ENCODE results near the gene HIGD2A.
A peak's percentile ranks its signal among the peaks of the same experiment; 100 is the strongest.

The HIGD2A gene

GRCh38 chr5:176388444-176389134, at the start of gene HIGD2A, which contains the start of gene NOP16:
HIGD2A (plus strand) TSS chr5:176388751; CDS start chr5:176388820, 69 bp downstream.
NOP16 (minus strand) TSS chr5:176388598; CDS start chr5:176388539, 59 bp downstream.
- DNase-seq = peak; percentile 100

- no peak for DNase-seq
These were observed 49.2 kb upstream of the HIGD2A start for GRCh38 chr5:176339304-176339703.

- DNase-seq = no peak
These were observed 47.0 kb upstream of the HIGD2A start for GRCh38 chr5:176341325-176342157.

- DNase-seq = no peak
These were observed 46.4 kb upstream of the HIGD2A start for GRCh38 chr5:176342158-176342483.

GRCh38 chr5:176342766-176343458, 45.6 kb upstream of the HIGD2A start:
- DNase-seq = no peak

- DNase-seq = no peak
These were observed 38.1 kb upstream of the HIGD2A start for GRCh38 chr5:176350416-176350815.

- DNase-seq = no peak
These were observed 36.3 kb upstream of the HIGD2A start for GRCh38 chr5:176352116-176352878.

GRCh38 chr5:176353533-176353932, 35.0 kb upstream of the HIGD2A start:
- no peak for DNase-seq

- DNase-seq = no peak
These were observed 33.0 kb upstream of the HIGD2A start for GRCh38 chr5:176355400-176356178.

- DNase-seq = no peak
These were observed 32.4 kb upstream of the HIGD2A start for GRCh38 chr5:176356179-176356566.

GRCh38 chr5:176359658-176360057, 28.9 kb upstream of the HIGD2A start:
- no peak for DNase-seq

- no peak for DNase-seq
These were observed 27.6 kb upstream of the HIGD2A start for GRCh38 chr5:176360894-176361436.

- DNase-seq = peak; percentile 97
These were observed 26.9 kb upstream of the HIGD2A start, which contains the start of gene KIAA1191 for GRCh38 chr5:176361437-176362232. KIAA1191 (minus strand) TSS chr5:176361764; CDS start chr5:176359508, 2,256 bp downstream.

GRCh38 chr5:176362233-176362490, 26.4 kb upstream of the HIGD2A start:
- no peak for DNase-seq

- no peak for DNase-seq
These were observed 23.7 kb upstream of the HIGD2A start for GRCh38 chr5:176364765-176365350.

GRCh38 chr5:176365351-176366231, 23.0 kb upstream of the HIGD2A start, which contains the start of gene ARL10:
ARL10 (plus strand) TSS chr5:176365487; CDS start chr5:176365564, 77 bp downstream.
- DNase-seq = peak; percentile 81

GRCh38 chr5:176366232-176366894, 22.2 kb upstream of the HIGD2A start:
- no peak for DNase-seq

GRCh38 chr5:176368726-176369125, 19.8 kb upstream of the HIGD2A start:
- DNase-seq = no peak

Measured in stimulated activated CD4-positive, alpha-beta T cell treated with anti-CD3 and anti-CD28 coated beads, Interleukin-15, amount 100 ng/mL, for 24 hours (primary cell).